Adipose tissue (tissue), 3 donors: Measurements from ENCODE around the gene NPHP4. TPM values are rescaled to one million over a fixed set of nuclear protein-coding genes. Genes with fewer than 3 reads are reported as not detected.

ENCODE experiments used
- H3K27ac ChIP-seq: one replicate; pipeline ENCODE4 v1.5.1; 2013; ENCODE audit warnings: low read depth, low read length
- WGBS, 3 donors: extraction: QIAGEN DNeasy Blood & Tissue Kit; methylation state at CpG; one replicate each; pipeline ENCODE4 v1.1.7; 2013; 5-methylcytosine and 5-hydroxymethylcytosine counted together
- polyA plus RNA-seq, 3 donors: library from polyadenylated mRNA; stranded (reverse); fragments of 200-250 nt; gene quantifications; one replicate each; pipeline ENCODE4 v1.2.3, GENCODE V29; 2013
- donor health status: healthy with polysubstance abuse.
- donor health status: Bipolar disorder and iron deficiency.
- donor health status: healthy.

NPHP4 gene
- polyA plus RNA-seq, 3 donors = 5.0 to 14.3 (median 6.4) TPM

- 77 to 90% (median 87%) methylated on average over 4 of the region's 4 CpGs for WGBS, 3 donors
- H3K27ac ChIP-seq = no peak overlapping the region
Observed at GRCh38 chr1:5948681-5949005, 43.6 kb downstream of the NPHP4 start.

DNA sequence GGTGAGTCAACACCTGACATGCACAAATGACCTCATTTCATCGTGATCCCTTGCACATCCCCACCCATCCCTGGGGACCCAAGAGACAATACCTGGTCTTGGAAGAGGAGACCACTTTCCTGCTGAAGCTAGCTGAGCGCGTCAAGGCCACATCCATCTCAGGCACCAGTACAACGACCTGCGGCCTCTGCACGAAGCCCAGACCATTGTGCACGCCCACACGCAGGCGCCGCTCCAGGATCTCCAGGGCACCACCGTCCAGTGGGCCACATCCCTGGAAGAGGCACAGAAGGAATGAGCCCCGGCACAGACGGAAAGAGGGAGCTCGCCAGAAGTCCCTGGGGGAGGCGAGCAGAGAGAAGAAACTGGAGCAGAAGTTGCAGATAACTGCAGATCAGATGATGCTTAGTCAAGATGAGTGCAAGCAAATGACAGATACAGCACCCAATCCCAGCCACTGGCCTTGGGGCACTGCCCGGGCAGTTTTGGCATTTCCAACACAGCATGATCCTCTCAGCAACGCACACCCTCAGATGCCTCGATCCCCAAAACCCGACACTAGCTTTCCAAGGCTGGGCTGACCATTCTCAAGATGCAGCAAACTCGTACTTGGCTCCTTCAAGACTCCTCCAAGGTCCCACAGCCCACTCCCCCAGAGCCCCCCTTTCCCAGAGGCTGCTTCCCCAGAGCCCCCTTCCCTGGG is 44.1 kb downstream of the NPHP4 start:
- WGBS, 3 donors = 83 to 92% (median 89%) methylated on average over 20 of the region's 20 CpGs
- no peak overlapping the region for H3K27ac ChIP-seq

GRCh38 chr1:5947071-5947821 is 45.0 kb downstream of the NPHP4 start:
- no peak overlapping the region for H3K27ac ChIP-seq
- 93 to 96% (median 95%) methylated on average over 22 of the region's 22 CpGs for WGBS, 3 donors

- no peak overlapping the region for H3K27ac ChIP-seq
- 93 to 98% (median 96%) methylated on average over 14 of the region's 14 CpGs for WGBS, 3 donors
Observed at GRCh38 chr1:5945445-5945844, 46.8 kb downstream of the NPHP4 start.

DNA sequence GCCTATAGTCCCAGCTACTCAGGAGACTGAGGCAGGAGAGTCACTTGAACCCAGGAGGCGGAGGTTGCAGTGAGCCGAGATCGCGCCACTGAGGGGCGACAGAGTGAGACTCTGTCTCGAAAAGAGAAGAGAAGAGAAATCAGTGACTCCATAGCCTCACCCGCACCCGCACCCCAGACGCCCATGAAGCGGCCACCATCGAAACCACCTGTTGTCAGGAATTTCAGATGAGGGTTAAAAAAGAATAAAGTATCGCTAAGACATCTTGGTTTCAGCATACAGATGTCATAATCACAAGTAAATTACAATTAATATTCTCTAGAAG is 47.4 kb downstream of the NPHP4 start:
- WGBS, 3 donors = 93 to 97% (median 96%) methylated on average over 12 of the region's 12 CpGs
- H3K27ac ChIP-seq = no peak overlapping the region

- H3K27ac ChIP-seq = no peak overlapping the region
- WGBS, 3 donors = 84 to 92% (median 89%) methylated on average over 24 to 27 of the region's 27 CpGs
Observed at GRCh38 chr1:5944154-5944842, 47.9 kb downstream of the NPHP4 start.

DNA sequence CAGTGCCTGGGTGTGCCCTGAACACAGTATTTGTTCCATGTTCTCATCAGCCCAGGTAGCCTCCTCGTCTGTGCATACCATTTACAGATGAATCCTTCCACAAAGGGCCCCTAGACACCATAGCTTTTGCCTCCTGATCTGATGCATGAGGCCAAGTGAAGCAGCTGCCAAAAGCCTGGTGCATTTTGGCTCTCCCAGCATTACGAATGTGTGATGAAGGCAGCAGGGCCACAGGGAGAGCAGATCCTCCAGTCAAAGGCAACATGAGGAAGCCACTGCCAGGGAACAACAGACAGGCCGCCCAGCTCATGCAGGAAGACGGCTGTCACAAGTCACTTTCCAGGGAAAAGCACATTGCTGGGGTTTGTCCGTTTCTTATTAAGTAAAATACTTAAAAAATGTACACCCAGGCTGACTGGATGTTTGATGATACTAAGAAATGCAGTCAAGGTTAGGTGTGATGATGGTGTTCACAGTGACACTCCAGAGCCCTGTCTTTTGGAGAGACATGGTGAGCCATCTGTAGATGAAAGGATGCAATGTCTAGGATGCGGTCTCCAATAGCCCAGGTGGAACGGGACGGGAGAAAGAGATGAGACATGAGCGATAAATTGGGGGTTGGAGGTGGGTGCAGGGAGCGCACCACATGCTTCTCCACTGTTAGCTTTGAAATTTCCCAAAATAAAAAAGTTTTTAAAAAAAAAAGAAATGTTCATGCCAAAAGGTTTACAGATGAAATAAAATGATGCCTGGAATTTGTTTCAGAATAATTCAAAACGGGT is 48.7 kb downstream of the NPHP4 start:
- no peak overlapping the region for H3K27ac ChIP-seq
- WGBS, 3 donors = 78 to 85% (median 84%) methylated on average over 11 of the region's 11 CpGs

DNA sequence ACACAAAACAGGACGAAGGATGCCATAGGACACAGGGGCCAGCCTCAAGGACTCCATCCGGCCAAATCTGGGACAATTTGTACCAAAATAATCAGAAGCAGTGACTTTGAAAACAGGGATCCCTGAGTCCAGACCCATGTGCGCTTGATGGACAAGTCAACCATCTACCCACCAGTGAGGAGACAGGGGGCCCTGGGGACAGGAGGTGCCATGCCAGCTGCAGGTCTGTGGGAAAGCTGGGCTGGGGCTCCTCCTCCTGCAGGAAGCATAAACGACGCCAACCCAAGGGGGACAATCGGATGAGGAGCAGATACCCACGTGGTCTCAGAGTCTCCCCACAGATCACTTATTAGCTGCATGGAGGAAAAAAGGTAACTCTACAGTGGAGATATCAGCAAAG is 50.6 kb downstream of the NPHP4 start:
- WGBS, 3 donors = 90 to 94% (median 93%) methylated on average over 7 of the region's 7 CpGs
- no peak overlapping the region for H3K27ac ChIP-seq

- 98 to 100% (median 98%) methylated on average over 2 of the region's 2 CpGs for WGBS, 3 donors
- no peak overlapping the region for H3K27ac ChIP-seq
Observed at GRCh38 chr1:5940723-5941407, 51.4 kb downstream of the NPHP4 start.

GRCh38 chr1:5939271-5940170 is 52.7 kb downstream of the NPHP4 start:
- WGBS, 3 donors = 93 to 96% (median 94%) methylated on average over 13 of the region's 13 CpGs
- H3K27ac ChIP-seq = no peak overlapping the region

DNA sequence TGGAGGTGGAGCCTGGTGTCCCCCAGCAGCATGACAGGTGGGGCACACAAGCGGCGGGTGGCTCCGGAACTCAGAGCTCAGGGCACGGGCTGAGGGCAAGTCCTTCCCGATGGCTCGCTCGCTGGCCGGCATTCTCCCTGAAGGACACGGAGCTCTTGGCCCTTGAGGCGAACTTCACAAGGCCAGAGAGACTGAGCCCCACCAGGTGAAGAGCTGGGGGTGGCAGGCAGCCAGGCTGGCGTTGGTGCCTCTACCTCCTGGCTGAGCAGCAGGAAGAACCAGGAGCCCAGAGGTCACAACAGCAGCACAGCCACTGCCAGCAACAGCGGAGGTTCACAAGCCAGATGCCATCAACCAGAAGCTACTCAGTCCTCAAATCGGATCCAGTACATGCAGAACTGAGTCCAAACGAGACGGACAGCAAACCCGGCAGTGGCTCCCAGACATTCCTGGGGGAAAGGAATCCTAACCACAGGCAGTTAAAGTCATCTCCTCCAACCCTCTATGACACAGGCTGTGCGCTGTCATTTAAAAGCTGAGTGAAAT is 54.1 kb downstream of the NPHP4 start:
- H3K27ac ChIP-seq = no peak overlapping the region
- 89 to 96% (median 92%) methylated on average over 17 of the region's 17 CpGs for WGBS, 3 donors

DNA sequence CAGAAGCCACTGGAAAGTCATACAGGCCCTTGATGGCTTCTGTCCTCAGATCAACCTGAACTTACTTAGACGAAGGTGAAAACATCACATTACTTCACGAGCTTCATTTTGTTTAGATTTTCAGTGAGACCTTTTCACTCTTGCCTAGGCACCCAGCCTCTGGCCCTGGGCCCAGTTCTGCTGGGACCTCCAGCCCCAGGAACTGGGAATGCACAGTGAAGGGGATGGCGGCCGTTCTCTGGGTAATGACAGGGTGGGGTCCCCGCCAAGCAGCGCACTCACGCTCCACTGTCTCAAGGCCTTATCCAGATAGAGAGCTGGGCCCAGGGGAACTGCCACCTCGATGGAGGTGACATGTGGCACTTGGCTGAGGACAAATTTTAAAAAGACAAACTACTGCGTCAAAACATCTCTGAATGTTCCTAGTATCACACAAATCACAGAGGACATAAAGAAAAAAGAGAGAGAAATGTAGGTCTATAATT is 54.8 kb downstream of the NPHP4 start:
- 89 to 93% (median 92%) methylated on average over 9 of the region's 9 CpGs for WGBS, 3 donors
- no peak overlapping the region for H3K27ac ChIP-seq

DNA sequence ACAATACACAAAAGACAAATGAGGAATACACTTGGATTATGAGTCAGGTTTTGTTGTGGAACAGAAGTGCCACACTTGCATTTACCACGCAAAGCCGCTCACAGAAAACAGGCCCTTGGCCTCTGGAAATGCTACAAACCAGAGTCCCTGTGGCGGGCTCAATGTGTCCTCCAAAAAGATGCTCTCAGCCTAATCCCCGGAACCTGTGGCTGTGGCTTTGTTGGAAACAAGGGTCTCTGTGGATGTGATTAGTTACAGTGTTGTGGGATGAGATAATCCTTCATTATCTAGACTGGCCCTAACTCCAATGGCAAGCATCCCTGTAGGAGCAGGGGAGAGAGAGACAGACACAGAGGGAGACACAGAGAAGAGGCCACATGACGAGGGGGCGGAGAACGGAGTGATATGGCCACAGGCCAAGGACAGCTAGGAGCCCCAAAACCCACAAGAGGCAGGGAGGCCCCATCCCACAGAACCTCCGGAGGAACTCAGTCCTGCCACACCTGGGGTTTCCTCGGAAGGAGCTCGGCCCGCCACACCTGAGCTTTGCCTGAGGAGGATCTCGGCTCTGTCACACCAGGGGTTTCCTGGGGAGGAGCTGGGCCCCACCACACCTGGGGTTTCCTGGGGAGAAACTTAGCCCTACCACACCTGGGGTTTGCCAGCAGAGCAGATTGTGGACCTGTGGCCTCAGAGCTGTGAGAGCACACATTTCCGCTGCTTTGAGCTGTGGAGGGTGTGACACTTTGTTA is 55.4 kb downstream of the NPHP4 start:
- no peak overlapping the region for H3K27ac ChIP-seq
- 90 to 95% (median 91%) methylated on average over 13 of the region's 13 CpGs for WGBS, 3 donors

GRCh38 chr1:5936126-5936525 is 56.1 kb downstream of the NPHP4 start:
- WGBS, 3 donors = 90 to 95% (median 93%) methylated on average over 5 of the region's 5 CpGs

GRCh38 chr1:5935026-5935425 is 57.2 kb downstream of the NPHP4 start:
- no peak overlapping the region for H3K27ac ChIP-seq
- 75 to 90% (median 84%) methylated on average over 6 of the region's 6 CpGs for WGBS, 3 donors

More at GRCh38 chr1:5936126-5936525, 56.1 kb downstream of the NPHP4 start:
- H3K27ac ChIP-seq = no peak overlapping the region
